CD4-positive, alpha-beta T cell treated with Interleukin-21 for 1 hour (primary cell): ENCODE measurements around the gene PSD4.
A peak's percentile ranks its signal among the peaks of the same experiment; 100 is the strongest.

Experiments used
- DNase-seq: peaks from one replicate; pipeline ENCODE4 v3.0.0-alpha.2; 2020

Gene PSD4

DNA sequence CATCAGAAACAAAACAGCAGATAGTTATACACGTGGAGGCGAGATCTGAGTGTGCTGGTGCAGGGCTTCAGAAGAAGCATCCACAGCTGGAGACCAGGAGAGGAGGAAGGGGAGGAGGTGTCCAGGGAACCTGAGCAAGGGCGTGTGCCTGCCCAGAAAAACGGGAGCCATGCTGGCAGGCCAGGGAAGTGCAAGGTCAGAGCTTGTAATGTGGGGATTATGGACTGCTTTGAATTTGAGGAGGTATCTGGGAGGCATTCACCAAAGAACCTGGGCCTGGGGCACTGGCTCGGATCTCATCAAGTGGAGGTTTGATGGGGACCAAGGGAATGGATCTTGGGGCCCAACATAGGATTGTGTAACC lies 12.6 kb downstream of the PSD4 start:
- DNase-seq = no peak

- no peak for DNase-seq
These were observed 14.0 kb downstream of the PSD4 start for GRCh38 chr2:113187771-113188170.

DNA sequence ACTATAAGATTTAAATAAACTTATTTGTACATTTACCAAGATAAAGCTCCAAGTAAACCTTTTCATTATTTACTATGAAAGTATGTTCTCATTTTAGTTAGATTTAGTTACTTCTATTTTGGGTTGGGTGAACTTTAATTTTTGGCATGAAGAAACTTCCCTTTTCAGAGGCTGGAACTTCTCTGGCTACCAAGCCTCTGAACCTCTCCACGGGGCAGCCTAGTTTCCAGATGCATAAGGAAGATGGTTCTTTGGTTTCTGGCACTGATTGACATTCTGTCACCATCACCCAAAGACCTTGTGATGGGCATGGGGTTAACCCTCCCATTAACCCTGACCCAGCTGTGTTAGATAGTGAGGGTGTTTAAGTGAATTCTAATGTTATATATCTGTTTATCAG lies 17.1 kb downstream of the PSD4 start:
- no peak for DNase-seq

DNA sequence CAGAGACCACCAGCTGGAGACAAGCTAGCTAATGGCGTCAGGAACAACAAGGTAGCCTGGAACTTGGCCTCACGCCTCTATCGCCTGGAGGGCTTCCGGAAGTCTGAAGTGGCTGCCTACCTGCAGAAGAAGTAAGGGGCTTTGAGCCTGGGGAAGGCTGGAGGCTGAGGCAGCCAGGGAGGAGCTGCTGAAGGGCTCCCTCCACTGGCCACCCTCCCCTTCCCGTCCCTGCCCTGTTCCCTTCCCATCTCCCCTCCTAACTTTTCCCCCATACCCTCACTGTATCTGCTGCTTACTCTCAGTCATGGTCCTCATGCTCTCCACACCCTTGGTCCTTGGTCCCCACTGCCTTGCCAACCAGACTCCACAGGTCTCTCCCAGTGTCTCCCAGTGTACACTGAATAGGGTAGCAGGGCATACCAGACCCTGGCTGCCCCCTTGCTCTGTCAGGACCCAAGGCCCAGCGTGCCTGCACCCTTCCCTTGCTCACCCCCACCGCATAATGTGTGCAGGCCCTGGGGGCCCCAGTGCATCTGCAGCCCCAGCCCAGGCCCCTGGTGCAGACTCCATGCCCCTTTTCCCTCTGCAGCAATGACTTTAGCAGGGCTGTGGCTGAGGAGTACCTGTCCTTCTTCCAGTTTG lies 18.8 kb downstream of the PSD4 start:
- no peak for DNase-seq

DNA sequence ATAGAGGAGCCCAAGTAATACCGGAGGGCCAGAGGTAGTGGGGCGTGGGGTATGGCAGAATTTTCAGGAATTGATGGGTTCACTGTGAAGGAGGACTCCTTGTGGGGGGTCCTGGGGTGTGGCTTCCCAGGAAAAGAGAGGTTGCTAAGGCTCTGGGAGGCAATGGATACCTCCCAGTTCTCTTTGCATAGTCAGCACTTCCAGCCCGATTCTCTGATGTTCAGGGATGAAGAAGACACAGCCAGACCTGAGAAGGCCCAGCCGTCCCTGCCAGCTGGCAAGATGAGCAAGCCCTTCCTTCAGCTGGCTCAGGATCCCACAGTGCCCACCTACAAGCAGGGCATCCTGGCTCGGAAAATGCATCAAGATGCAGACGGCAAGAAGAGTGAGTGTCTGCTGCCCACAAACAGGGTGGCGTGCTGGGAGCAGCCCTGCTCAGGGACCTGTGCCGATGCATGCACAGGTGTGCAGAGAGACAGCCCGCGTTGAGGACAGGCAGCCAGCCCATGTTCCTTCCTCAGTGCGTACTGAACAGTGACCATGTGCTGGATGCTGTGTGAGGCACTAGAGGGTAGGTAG lies 22.2 kb downstream of the PSD4 start:
- DNase-seq = no peak

GRCh38 chr2:113196839-113197238 lies 23.1 kb downstream of the PSD4 start:
- DNase-seq = no peak

- no peak for DNase-seq
These were observed 23.7 kb downstream of the PSD4 start for GRCh38 chr2:113197347-113198047.

DNA sequence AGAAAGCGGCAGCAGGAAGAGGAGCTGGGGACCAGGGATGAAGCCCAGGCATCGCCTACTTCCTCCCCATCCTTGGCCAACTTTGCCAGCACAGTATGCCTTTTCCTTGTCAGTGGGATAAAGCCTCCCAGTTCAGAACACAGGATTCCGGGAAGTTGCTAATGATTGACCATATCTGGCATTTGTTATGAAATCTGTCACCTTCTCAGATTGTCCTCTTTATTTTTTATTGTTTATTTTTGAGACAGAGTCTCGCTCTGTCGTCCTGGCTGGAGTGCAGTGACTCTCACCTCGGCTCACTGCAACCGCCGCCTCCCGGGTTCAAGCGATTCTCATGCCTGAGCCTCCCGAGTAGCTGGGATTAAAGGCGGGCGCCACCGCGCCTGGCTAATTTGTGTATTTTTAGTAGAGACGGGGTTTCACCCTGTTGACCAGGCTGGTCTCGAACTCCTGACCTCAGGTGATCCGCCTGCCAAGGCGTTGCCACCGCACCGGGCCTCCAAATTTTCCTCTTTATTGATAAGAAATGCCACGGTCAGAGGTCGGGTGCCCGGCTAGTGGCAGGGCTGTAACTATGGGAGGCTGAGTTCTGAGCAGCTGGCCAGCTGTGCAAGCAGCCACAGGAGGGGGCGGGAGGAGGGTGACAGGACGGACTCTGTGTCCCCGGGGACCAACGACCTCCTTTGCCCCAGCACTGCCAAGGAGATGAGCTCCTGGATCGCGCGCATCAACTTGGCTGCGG lies 24.4 kb downstream of the PSD4 start:
- no peak for DNase-seq

DNA sequence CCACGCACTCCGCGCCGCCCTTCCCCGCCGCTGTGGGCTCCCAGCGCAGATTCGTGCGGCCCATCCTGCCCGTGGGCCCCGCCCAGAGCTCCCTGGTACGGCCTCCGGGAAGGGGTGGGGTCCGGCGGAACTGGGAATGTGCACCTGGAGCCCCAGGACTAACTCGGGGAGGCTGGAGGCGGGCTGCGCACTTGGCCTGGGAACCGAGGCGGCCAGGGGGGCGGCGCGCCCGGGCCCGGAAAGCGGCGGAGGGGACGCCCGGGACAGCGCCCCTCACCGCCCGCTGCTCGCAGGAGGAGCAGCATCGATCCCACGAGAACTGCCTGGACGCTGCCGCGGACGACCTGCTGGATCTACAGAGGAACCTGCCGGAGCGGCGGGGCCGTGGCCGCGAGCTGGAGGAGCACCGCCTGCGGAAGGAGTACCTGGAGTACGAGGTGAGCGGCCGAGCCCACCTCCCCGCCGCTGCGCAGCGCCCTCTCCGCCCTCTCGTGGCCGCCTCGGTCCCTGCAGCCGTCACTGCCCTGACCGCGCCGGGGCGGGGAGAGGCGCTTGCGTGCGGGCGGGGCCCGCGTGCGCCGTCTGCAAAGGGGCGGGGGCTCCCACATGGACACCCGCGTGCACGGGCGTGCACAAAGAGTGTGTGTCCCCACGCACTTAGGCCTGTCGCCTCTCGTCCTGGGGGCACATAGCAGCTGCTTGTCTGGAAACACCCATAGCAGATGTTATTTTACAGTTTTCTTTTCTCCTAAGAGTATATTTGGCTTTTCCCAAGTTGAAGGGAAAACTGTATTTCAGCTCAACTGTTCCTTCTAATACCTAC lies 25.2 kb downstream of the PSD4 start:
- DNase-seq = peak; percentile 61

GRCh38 chr2:113200236-113200635 lies 26.5 kb downstream of the PSD4 start:
- no peak for DNase-seq

- DNase-seq = no peak
These were observed 27.1 kb downstream of the PSD4 start for GRCh38 chr2:113200736-113201490.

DNA sequence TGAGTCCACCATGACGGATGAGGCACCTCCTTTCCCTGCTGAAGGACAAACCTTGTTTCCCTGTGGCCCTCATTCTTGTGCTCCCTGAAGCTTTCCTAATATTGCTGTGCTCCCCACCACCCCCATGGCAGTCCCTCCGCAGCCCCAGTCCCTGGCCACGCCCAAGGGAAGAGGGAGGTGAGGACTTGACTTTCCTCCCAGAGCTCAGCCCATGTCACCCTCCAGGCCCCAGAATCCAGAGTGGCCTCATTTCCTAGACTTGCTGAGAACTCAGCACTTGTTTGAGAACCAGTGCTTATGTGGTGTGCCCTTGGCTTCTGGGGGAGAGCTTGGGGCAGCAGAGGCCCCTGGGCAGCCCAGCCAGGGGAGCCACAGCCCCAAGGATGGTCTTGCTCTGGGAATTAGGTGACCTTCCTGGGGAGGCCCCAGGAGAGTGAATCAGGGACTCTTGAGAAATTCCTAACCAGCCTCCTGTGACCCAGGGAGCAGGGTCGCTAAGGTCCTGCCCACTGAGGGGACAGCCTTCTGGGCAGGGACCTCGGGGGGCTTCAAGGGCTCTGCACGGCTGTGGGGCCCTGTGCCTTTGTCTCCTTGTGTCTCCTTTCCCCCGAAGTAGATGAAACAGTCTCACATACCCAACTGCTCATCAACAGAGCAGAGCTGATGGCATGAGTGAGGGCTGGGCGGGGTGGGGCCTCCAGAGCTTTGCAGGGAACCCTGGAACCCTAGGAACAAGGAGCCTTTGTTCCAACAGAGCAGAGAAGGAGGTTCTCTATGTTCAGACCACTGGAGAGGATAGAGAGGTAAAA lies 27.9 kb downstream of the PSD4 start:
- no peak for DNase-seq

DNA sequence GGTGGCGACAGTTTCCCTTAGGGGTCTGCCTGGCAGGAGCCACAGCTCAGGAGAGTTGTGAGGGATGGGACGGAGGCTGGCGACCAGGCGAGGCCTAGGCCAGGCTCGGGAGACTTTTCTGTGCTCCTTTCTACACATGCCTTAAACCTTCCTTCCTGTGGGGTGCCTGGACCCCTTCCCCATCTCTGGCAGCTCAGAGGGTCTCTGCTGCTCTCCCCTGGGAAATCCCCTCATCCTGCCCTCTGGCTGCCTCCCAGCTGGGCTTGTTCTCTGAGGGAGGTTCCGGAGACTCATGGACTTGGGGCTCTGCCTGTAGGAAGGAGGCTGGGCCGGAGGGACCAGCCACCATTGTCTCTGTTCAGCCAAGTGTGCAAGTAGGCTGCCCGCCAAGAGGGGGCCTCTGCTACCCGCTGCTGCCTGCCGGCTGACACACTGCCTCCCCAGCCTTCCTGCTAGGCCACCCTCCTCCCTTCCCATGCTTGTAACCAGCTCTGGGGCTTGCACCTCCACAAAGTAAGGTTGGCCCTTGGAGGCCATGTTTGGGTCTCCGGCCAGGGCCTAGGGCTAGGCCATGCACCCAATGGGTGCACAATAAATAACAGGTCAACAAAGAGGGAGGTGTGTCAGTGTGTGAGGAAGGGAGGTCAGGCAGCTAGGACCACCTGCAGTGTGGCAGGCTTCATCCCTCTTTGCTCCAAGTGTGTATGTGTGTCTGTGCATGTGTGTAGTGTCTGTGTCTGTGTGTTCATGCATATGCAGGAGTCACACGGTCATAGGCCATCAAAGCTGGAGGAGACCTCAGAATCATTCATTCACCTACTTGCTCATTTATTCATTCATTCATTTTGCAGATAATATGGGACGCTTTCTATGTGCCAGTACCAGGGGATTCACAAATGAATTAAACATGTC lies 28.8 kb downstream of the PSD4 start:
- no peak for DNase-seq

- no peak for DNase-seq
These were observed 29.4 kb downstream of the PSD4 start for GRCh38 chr2:113203217-113203530.

- peak; percentile 80 for DNase-seq
These were observed 30.2 kb downstream of the PSD4 start for GRCh38 chr2:113203901-113204519.

DNA sequence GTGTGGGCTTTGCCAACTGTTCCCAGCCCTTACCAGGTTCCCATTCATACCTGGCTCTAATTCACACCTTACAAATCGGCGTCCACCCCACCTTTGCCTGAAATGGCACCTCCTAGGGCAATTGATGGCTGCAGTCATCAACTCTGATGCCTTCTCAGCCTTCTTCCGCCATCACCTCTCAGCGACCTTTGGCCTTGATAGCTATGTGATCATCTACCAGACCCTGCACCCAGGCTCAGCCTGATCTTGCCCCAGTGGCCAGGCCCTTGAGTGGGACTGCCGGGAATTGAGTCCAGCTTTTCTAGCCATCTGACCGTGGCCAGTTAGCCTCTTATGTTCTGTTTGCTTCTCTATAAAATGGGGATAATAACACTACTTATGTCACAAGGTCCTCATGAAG lies 32.5 kb downstream of the PSD4 start:
- no peak for DNase-seq

- DNase-seq = no peak
These were observed 33.2 kb downstream of the PSD4 start for GRCh38 chr2:113207021-113207420.

- DNase-seq = no peak
These were observed 34.6 kb downstream of the PSD4 start for GRCh38 chr2:113208396-113208795.

- no peak for DNase-seq
These were observed 35.4 kb downstream of the PSD4 start for GRCh38 chr2:113209011-113209645.
